ENCODE results near the gene OR8G5.

The OR8G5 gene

DNA sequence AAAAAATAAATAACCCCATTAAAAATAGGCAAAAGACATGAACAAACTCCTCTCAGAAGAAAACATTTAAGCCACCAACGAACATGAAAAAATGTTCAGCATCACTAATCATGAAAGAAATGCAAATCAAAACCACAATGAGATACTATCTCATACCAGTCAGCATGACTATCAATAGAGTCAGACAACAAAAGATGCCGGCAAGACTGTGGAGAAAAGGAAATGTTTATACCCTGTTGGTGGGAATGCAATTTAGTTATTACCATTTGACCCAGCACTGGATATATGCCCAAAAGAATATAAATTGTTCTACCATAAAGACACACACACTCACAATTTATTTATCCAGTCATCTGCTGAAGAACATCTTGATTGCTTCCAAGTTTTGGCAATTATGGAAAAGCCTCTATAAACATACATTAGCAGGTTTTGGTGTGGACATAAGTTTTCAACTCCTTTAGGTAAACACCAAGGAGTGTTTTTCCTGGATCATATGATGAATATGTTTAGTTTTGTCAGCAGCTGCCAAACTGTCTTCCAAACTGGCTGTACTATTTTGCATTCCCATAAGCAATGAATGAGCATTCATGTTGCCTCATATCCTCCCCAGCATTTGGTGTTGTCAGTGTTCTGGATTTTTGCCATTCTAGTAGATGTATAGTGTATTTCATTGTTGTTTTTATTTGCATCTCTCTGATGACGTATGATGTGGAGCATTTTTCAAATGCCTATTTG, 29.6 kb downstream of the OR8G5 start (continued):
- TF ChIP-seq ZNF629 (tag by site-specific recombination; IDR thresholded peaks at IDR 0.05) (no peak), MZF1 (tag by site-specific recombination; IDR thresholded peaks at IDR 0.05; ENCODE audit: borderline replicate concordance) (no peak), ZFP37 (tag by site-specific recombination; IDR thresholded peaks at IDR 0.05) (no peak), GLI4 (tag by site-specific recombination; IDR thresholded peaks at IDR 0.05) (no peak), KLF10 (tag by site-specific recombination; IDR thresholded peaks at IDR 0.05) (no peak)
- TF ChIP-seq, protein P1, sequence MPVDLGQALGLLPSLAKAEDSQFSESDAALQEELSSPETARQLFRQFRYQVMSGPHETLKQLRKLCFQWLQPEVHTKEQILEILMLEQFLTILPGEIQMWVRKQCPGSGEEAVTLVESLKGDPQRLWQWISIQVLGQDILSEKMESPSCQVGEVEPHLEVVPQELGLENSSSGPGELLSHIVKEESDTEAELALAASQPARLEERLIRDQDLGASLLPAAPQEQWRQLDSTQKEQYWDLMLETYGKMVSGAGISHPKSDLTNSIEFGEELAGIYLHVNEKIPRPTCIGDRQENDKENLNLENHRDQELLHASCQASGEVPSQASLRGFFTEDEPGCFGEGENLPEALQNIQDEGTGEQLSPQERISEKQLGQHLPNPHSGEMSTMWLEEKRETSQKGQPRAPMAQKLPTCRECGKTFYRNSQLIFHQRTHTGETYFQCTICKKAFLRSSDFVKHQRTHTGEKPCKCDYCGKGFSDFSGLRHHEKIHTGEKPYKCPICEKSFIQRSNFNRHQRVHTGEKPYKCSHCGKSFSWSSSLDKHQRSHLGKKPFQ (tag by site-specific recombination; IDR thresholded peaks at IDR 0.05) = no peak

DNA sequence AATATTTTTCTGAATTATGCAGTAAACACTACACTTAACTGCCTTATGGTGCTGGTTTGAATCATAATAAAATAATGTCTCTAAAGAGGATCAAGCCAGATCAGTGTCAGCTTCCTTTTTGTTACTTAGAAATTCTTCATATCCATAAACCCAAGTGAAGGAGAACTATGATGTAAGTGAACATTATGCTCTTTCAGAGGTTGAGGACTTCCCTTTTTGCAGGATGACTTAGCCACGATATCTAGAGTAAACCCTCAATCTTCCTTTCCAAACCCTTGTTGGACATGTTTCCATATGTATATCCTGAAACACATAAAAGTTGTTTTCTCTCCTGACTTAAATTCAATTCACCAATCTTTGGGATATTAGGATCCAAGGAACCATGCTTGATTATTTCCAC, 38.5 kb downstream of the OR8G5 start:
- no peaks in the 10 kb centered on the region for H3K36me3 ChIP-seq (ENCODE audit: control insufficient read depth in 2 of 2, insufficient read depth in 1 of 2, low read length in 2 of 2)
- POLR2A ChIA-PET = no interaction called here
- no peaks in the 10 kb centered on the region for H3K4me1 ChIP-seq (ENCODE audit: control insufficient read depth, insufficient read depth, low read length)
- no peak for TF ChIP-seq ZNF23 (tag by site-specific recombination; IDR thresholded peaks at IDR 0.05; ENCODE audit: borderline replicate concordance)
- no peak for TF ChIP-seq ZNF155 (tag by site-specific recombination; IDR thresholded peaks at IDR 0.05)
- no peak for TF ChIP-seq ZNF548 (tag by site-specific recombination; IDR thresholded peaks at IDR 0.05)
- no peak overlapping the region for H3K27ac ChIP-seq (ENCODE audit: extremely low read depth, low read depth, low read length)
- no peak overlapping the region for H3K4me3 ChIP-seq (ENCODE audit: low read depth, low read length)
- H3K9me3 ChIP-seq (ENCODE audit: control insufficient read depth, insufficient read depth, low read depth, low read length) = no peaks in the 10 kb centered on the region
- CTCF ChIA-PET = no interaction called here

DNA sequence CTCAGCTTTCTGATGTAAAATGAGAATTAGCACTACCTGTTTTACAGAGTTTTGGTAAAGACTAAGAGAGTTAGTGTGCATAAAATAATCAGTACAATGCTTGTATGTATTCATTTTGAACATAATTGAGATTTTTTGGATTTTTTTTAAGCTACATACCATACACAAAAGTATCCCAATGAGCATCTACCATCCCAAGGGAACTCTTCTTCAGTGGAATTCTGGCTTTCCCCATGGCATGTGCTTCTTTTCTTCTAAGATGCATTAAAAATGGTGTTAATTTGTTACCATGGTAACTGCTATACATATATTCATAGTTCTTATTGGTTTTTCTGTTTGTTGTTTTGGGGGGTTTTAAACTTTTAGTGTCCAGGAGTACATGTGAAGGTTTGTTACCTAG, 39.8 kb downstream of the OR8G5 start:
- POLR2A ChIA-PET = no interaction called here
- Histone ChIP-seq H3K4me3 (ENCODE audit: low read depth, low read length) (no peak overlapping the region), H3K27ac (ENCODE audit: extremely low read depth, low read depth, low read length) (no peak overlapping the region), H3K4me1 (ENCODE audit: control insufficient read depth, insufficient read depth, low read length) (no peaks in the 10 kb centered on the region), H3K9me3 (ENCODE audit: control insufficient read depth, insufficient read depth, low read depth, low read length) (no peaks in the 10 kb centered on the region), H3K36me3 (ENCODE audit: control insufficient read depth in 2 of 2, insufficient read depth in 1 of 2, low read length in 2 of 2) (no peaks in the 10 kb centered on the region)
- CTCF ChIA-PET = interaction anchor here (0.5 to 0.6 kb wide), 2 partner anchors 119 to 166 kb away, joined by 3 to 5 read pairs; no protein-coding TSS in a partner anchor
- TF ChIP-seq, protein P2, sequence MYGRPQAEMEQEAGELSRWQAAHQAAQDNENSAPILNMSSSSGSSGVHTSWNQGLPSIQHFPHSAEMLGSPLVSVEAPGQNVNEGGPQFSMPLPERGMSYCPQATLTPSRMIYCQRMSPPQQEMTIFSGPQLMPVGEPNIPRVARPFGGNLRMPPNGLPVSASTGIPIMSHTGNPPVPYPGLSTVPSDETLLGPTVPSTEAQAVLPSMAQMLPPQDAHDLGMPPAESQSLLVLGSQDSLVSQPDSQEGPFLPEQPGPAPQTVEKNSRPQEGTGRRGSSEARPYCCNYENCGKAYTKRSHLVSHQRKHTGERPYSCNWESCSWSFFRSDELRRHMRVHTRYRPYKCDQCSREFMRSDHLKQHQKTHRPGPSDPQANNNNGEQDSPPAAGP (tag by site-specific recombination; IDR thresholded peaks at IDR 0.05) = no peak
- TF ChIP-seq EGR2 (tag by site-specific recombination; IDR thresholded peaks at IDR 0.05; ENCODE audit: low read depth) (no peak), ZNF274 (IDR thresholded peaks at IDR 0.05; ENCODE audit: low read length) (no peak), ZNF274 (tag by site-specific recombination; IDR thresholded peaks at IDR 0.05; ENCODE audit: borderline replicate concordance) (no peak), OSR2 (tag by site-specific recombination; IDR thresholded peaks at IDR 0.05) (no peak), ZSCAN23 (tag by site-specific recombination; IDR thresholded peaks at IDR 0.05) (no peak), ZNF146 (tag by site-specific recombination; IDR thresholded peaks at IDR 0.05) (no peak), ZBTB20 (tag by site-specific recombination; IDR thresholded peaks at IDR 0.05) (no peak)
- TF ChIP-seq, protein P3, sequence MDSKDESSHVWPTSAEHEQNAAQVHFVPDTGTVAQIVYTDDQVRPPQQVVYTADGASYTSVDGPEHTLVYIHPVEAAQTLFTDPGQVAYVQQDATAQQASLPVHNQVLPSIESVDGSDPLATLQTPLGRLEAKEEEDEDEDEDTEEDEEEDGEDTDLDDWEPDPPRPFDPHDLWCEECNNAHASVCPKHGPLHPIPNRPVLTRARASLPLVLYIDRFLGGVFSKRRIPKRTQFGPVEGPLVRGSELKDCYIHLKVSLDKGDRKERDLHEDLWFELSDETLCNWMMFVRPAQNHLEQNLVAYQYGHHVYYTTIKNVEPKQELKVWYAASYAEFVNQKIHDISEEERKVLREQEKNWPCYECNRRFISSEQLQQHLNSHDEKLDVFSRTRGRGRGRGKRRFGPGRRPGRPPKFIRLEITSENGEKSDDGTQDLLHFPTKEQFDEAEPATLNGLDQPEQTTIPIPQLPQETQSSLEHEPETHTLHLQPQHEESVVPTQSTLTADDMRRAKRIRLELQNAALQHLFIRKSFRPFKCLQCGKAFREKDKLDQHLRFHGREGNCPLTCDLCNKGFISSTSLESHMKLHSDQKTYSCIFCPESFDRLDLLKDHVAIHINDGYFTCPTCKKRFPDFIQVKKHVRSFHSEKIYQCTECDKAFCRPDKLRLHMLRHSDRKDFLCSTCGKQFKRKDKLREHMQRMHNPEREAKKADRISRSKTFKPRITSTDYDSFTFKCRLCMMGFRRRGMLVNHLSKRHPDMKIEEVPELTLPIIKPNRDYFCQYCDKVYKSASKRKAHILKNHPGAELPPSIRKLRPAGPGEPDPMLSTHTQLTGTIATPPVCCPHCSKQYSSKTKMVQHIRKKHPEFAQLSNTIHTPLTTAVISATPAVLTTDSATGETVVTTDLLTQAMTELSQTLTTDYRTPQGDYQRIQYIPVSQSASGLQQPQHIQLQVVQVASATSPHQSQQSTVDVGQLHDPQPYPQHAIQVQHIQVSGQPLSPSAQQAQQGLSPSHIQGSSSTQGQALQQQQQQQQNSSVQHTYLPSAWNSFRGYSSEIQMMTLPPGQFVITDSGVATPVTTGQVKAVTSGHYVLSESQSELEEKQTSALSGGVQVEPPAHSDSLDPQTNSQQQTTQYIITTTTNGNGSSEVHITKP (tag by site-specific recombination; IDR thresholded peaks at IDR 0.05) = no peak
- TF ChIP-seq, protein P4, sequence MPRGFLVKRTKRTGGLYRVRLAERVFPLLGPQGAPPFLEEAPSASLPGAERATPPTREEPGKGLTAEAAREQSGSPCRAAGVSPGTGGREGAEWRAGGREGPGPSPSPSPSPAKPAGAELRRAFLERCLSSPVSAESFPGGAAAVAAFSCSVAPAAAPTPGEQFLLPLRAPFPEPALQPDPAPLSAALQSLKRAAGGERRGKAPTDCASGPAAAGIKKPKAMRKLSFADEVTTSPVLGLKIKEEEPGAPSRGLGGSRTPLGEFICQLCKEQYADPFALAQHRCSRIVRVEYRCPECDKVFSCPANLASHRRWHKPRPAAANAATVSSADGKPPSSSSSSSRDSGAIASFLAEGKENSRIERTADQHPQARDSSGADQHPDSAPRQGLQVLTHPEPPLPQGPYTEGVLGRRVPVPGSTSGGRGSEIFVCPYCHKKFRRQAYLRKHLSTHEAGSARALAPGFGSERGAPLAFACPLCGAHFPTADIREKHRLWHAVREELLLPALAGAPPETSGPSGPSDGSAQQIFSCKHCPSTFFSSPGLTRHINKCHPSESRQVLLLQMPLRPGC (tag by site-specific recombination; IDR thresholded peaks at IDR 0.05) = no peak

Measured in HEK293 (cell line).